ENCODE results near the gene OPRL1.

Gene OPRL1

GRCh38 chr20:64099880-64100565 lies 20.1 kb downstream of the OPRL1 start:
- TF ChIP-seq, protein P1, sequence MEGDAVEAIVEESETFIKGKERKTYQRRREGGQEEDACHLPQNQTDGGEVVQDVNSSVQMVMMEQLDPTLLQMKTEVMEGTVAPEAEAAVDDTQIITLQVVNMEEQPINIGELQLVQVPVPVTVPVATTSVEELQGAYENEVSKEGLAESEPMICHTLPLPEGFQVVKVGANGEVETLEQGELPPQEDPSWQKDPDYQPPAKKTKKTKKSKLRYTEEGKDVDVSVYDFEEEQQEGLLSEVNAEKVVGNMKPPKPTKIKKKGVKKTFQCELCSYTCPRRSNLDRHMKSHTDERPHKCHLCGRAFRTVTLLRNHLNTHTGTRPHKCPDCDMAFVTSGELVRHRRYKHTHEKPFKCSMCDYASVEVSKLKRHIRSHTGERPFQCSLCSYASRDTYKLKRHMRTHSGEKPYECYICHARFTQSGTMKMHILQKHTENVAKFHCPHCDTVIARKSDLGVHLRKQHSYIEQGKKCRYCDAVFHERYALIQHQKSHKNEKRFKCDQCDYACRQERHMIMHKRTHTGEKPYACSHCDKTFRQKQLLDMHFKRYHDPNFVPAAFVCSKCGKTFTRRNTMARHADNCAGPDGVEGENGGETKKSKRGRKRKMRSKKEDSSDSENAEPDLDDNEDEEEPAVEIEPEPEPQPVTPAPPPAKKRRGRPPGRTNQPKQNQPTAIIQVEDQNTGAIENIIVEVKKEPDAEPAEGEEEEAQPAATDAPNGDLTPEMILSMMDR (IDR thresholded peaks at IDR 0.05), result no peak
- Histone ChIP-seq H3K9me3 (no peaks in the 10 kb centered on the region), H3K27me3 (peaks cover 44% of the 10 kb centered on the region), H3K36me3 (peaks cover 62% of the 10 kb centered on the region), H3K4me1 (ENCODE audit: control insufficient read depth in 1 of 2, insufficient read depth in 1 of 2, low read depth in 1 of 2, low read length in 1 of 2) (peaks cover 4 to 16% of the 10 kb centered on the region in 2 experiments), H3K4me3 (ENCODE audit: low read depth in 1 of 2, low read length in 1 of 2) (no peak overlapping the region), H3K27ac (no peak overlapping the region)

DNA sequence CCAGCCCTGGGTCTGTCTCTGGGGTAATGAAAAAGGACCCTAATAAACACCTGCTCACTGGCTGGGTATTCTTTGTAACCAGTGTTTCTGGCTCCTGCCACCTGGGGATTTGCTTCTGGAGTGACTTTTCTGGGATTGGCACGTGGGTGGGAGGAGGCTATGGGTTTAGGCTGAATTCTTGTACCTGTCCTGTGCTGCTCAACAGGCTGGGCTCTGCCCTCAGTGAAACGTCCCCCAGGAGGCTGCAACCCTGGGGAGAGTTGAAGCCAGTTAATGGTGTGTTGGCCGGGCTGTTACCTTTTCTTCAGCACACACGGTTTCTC lies 20.6 kb downstream of the OPRL1 start:
- H3K36me3 ChIP-seq, result peaks cover 59% of the 10 kb centered on the region
- TF ChIP-seq, protein P1 (IDR thresholded peaks at IDR 0.05), result no peak
- no peak overlapping the region for H3K27ac ChIP-seq
- no peak overlapping the region for H3K4me3 ChIP-seq (ENCODE audit: low read depth in 1 of 2, low read length in 1 of 2)
- peaks cover 46% of the 10 kb centered on the region for H3K27me3 ChIP-seq
- no peaks in the 10 kb centered on the region for H3K9me3 ChIP-seq
- peaks cover 4 to 16% of the 10 kb centered on the region in 2 experiments for H3K4me1 ChIP-seq (ENCODE audit: control insufficient read depth in 1 of 2, insufficient read depth in 1 of 2, low read depth in 1 of 2, low read length in 1 of 2)

- TF ChIP-seq, protein P1 (IDR thresholded peaks at IDR 0.05), result no peak
- peaks cover 46% of the 10 kb centered on the region for H3K27me3 ChIP-seq
Observed at GRCh38 chr20:64100946-64101688, 21.2 kb downstream of the OPRL1 start.

DNA sequence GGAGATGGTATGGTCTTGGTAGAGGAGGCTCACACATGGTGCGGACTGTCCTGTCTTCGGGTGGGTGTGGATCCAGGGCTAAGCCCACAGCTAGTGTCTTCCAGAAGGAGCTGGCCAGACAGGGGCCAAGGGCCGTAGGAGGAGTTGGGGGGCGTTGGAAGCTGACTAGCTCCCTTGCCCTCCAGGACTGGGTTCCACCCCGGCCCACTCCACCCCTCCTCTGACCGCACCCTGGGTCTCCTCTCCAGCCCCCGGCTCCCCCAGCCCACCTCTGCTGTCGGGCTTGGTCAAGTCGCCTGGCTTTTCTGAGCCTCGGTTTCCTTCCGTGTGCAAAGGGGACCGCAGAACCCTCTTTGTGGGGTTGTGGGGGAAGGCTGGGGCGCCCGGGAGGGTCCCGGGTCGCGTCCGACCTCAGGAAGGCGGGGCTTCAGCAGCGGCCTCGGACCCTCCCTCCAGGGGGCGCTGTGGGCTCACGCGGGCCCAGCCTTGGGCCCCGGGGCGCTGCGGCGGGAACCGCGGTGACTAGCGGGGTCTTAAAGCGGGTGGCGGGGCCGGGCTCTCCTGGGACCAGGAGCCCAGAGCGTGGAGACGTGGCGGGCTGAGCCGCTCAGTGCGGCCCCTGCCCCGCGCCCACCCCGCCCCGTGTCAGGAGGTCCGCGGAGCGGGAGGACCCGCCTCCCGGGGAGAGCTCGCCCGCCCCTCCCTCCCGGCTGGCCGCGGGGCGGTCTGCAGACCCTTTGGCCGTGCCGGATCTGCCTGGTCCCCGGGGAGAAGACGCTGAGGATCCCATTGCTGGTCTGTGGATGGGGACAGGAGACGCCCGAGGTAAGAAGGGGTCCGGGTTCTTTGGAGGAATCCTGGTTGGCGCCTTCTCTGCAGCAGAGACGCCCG lies 22.1 kb downstream of the OPRL1 start:
- Histone ChIP-seq H3K36me3 (peaks cover 44% of the 10 kb centered on the region), H3K9me3 (no peaks in the 10 kb centered on the region), H3K4me1 (ENCODE audit: control insufficient read depth in 1 of 2, insufficient read depth in 1 of 2, low read depth in 1 of 2, low read length in 1 of 2) (peaks cover 4 to 16% of the 10 kb centered on the region in 2 experiments), H3K27me3 (peaks cover 54% of the 10 kb centered on the region), H3K27ac (no peak overlapping the region), H3K4me3 (ENCODE audit: low read depth in 1 of 2, low read length in 1 of 2) (peak overlapping the region in 1 of 2 experiments; percentile 35)
- TF ChIP-seq, protein P1 (IDR thresholded peaks at IDR 0.05), result peak; percentile 73

More at GRCh38 chr20:64100946-64101688, 21.2 kb downstream of the OPRL1 start:
- Histone ChIP-seq H3K27ac (no peak overlapping the region), H3K4me3 (ENCODE audit: low read depth in 1 of 2, low read length in 1 of 2) (no peak overlapping the region), H3K9me3 (no peaks in the 10 kb centered on the region), H3K4me1 (ENCODE audit: control insufficient read depth in 1 of 2, insufficient read depth in 1 of 2, low read depth in 1 of 2, low read length in 1 of 2) (peaks cover 4 to 16% of the 10 kb centered on the region in 2 experiments), H3K36me3 (peaks cover 53% of the 10 kb centered on the region)

DNA sequence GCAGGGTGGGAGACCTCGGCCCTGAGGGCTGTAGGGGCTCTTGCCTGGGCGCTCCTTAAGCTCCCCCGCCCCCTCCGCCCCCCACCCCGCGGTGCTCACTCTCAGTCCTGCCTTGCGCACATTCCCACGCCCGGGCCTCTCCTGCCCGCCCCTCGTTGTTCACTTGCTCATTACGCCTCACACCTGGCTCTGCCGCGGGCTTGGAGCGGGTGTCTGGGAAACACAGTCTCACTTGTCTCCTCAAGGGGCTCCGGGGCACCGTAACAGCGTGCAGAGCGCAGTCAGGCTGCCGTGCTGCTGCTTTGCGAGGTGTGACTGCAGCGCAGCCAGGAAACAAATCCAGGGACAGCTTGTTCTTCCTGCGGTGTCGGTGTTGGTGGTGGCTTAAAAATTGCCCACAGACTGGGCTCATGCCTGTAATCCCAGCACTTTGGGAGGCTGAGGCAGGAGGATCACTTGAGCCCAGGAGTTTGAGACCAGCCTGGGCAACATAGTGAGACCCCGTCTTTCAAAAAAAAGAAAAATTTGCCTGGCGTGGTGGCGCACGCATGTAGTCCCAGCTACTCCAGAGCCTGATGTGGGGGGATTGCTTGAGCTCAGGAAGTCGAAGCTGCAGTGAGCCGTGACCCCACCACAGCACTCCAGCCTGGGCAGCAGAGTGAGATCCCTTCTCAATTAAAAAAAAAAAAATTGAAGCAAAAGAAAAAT lies 22.9 kb downstream of the OPRL1 start:
- H3K27me3 ChIP-seq, result peaks cover 62% of the 10 kb centered on the region
- no peak overlapping the region for H3K4me3 ChIP-seq (ENCODE audit: low read depth in 1 of 2, low read length in 1 of 2)
- no peak overlapping the region for H3K27ac ChIP-seq
- TF ChIP-seq, protein P1 (IDR thresholded peaks at IDR 0.05), result no peak
- no peaks in the 10 kb centered on the region for H3K9me3 ChIP-seq
- H3K4me1 ChIP-seq (ENCODE audit: control insufficient read depth in 1 of 2, insufficient read depth in 1 of 2, low read depth in 1 of 2, low read length in 1 of 2), result peaks cover 5 to 18% of the 10 kb centered on the region in 2 experiments
- peaks cover 36% of the 10 kb centered on the region for H3K36me3 ChIP-seq

Data from neutrophil (primary cell).